ENCODE data around the gene PTDSS2.
"Not testable (repeated sequence)": the region's sequence is repeated elsewhere in the genome, so short reads cannot be mapped to it uniquely, and the experiment has no call there.

The PTDSS2 gene

GRCh38 chr11:449889-450808 is at the start of gene PTDSS2:
TSS of gene PTDSS2 (plus strand) at chr11:450279. CDS start at chr11:450456, 177 bp downstream.
- peak; percentile 80 for DNase-seq (ENCODE audit: low read depth)

DNA sequence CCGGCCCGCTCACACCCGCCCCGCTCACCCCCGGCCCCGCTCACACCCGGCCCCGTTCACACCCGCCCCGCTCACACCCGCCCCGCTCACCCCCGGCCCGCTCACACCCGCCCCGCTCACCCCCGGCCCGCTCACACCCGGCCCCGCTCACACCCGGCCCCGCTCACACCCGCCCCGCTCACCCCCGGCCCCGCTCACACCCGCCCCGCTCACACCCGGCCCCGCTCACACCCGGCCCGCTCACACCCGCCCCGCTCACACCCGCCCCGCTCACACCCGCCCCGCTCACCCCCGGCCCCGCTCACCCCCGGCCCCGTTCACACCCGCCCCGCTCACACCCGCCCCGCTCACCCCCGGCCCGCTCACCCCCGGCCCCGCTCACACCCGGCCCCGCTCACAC is 48.9 kb upstream of the PTDSS2 start:
- not testable (repeated sequence) for DNase-seq (ENCODE audit: low read depth)

DNA sequence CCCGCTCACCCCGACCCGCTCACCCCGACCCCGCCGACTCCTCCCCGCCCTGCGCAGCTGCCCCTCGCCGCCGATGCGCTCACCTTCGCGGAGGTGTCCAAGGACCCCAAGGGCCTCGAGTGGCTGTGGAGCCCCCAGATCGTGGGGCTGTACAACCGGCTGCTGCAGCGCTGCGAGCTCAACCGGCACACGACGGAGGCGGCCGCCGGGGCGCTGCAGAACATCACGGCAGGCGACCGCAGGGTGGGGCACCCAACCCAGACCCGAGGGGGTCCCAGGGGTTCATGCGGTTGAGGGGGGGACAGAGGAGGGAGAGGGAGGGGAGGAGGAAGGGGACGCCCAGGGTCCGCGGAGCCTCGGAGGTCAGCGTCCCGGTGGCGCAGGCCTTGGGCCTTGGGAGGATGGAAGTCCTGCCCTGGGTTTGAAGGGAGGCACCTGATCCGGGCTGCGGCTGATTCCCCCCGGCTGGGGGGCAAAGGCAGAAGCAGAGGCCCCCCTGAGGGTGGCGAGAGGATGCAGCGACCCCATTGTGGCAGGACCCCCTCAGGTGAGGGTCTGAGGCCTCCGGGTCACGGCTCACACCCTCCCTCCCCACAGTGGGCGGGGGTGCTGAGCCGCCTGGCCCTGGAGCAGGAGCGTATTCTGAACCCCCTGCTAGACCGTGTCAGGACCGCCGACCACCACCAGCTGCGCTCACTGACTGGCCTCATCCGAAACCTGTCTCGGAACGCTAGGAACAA is 46.9 kb upstream of the PTDSS2 start:
- DNase-seq (ENCODE audit: low read depth): no peak

- DNase-seq (ENCODE audit: low read depth): no peak
These were observed 46.2 kb upstream of the PTDSS2 start for GRCh38 chr11:403761-404431.

GRCh38 chr11:404551-405264 is 45.4 kb upstream of the PTDSS2 start:
- no peak for DNase-seq (ENCODE audit: low read depth)

GRCh38 chr11:405323-405953 is 44.6 kb upstream of the PTDSS2 start:
- DNase-seq (ENCODE audit: low read depth): no peak

DNA sequence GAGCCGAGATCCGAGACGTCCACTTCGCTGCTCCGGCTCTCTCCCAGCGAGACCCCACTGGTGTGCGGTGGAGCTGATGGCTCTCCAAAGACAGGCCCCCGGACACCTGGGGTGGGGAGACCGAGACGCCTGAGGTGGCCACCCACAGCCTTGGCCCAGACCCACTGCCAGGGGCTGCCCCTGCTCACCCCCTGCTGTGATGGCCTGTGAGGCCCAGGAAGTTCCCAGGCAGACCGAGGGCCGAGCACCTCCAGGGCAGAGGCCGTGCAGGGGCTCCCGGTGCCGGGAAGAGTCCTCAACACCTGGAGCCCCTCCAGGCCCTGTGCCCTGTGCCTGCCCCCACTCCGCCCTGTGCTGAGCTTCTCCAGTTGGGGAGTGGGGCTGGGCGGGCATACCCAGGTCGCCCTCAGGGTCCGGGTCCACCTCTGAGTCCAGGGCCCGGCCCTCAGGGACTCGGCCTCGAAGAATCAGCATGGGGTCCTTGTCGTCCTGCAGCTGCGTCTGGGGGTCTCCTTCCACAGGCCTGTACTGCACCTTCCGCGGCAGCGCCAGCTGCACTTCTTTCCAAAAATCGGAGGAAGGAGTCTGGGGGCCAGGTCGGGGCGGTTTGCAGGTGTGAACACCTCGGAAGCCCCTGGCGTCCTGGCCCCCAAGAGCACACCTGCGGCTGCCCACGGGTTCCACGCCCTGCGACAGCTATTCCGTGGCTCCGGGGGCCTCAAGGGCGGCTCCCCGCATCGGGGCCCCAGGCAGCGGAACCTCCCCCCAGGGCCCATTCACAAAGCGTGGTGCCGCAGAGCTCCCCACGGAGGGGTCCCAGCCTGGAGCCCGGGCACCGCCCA is 43.9 kb upstream of the PTDSS2 start:
- no peak for DNase-seq (ENCODE audit: low read depth)

GRCh38 chr11:406796-407650 is 43.1 kb upstream of the PTDSS2 start:
- DNase-seq (ENCODE audit: low read depth): peak; percentile 76

- DNase-seq (ENCODE audit: low read depth): no peak
These were observed 42.4 kb upstream of the PTDSS2 start for GRCh38 chr11:407651-408123.

- DNase-seq (ENCODE audit: low read depth): no peak
These were observed 41.7 kb upstream of the PTDSS2 start for GRCh38 chr11:408154-409007.

GRCh38 chr11:409008-409599 is 41.0 kb upstream of the PTDSS2 start:
- no peak for DNase-seq (ENCODE audit: low read depth)

- no peak for DNase-seq (ENCODE audit: low read depth)
These were observed 40.2 kb upstream of the PTDSS2 start for GRCh38 chr11:409600-410483.

- not testable (repeated sequence) for DNase-seq (ENCODE audit: low read depth)
These were observed 39.4 kb upstream of the PTDSS2 start for GRCh38 chr11:410711-411110.

DNA sequence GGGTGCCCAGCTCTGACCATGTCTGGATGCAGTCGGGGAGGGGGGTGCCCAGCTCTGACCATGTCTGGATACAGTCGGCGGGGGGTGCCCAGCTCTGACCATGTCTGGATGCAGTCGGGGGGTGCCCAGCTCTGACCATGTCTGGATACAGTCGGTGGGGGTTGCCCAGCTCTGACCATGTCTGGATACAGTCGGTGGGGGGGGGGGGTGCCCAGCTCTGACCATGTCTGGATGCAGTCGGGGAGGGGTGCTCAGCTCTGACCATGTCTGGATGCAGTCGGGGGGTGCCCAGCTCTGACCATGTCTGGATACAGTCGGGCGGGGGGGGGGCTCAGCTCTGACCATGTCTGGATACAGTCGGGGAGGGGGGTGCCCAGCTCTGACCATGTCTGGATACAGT is 38.6 kb upstream of the PTDSS2 start:
- DNase-seq (ENCODE audit: low read depth): not testable (repeated sequence)

DNA sequence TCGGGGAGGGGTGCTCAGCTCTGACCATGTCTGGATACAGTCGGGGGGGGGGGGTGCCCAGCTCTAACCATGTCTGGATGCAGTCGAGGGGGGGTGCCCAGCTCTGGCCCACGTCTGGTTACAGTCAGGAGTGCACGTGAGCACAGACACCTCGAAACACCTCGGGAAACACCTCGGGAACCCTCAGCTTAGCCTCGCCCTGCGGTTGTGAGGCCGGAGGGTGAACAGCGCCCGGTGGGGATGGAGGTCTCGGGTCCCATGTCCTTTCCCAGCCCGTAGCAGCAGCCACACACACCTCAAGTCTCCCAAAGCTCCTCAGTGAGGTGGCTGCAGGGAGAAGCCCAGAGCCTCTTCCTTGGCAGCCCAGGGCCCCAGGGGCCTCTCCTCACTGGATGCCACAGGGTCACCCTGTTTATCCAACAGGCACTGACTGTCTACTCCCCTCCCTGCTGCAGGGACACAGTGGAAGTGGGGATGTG is 37.4 kb upstream of the PTDSS2 start:
- DNase-seq (ENCODE audit: low read depth): no peak

- no peak for DNase-seq (ENCODE audit: low read depth)
These were observed 36.7 kb upstream of the PTDSS2 start for GRCh38 chr11:413120-414081.
